Mesenchymal stem cell (in vitro differentiated cells and primary cell): ENCODE results near the gene TUBA4B.
A peak's percentile ranks its signal among the peaks of the same experiment; 100 is the strongest.
"Not testable (repeated sequence)": the region's sequence is repeated elsewhere in the genome, so short reads cannot be mapped to it uniquely, and the experiment has no call there.

Experiments
- DNase-seq: peaks from one replicate; pipeline ENCODE4 v3.0.0-alpha.2; 2013
- H2AFZ ChIP-seq: one replicate; pipeline ENCODE4 v1.6.1; 2013; ENCODE audit warnings: low read depth, mild to moderate bottlenecking, control low read depth, inconsistent platforms, low read length, moderate library complexity
- H2AK5ac ChIP-seq: 2 replicates; pipeline ENCODE4 v1.6.1; 2013; ENCODE audit warnings: low read length, moderate library complexity, mild to moderate bottlenecking, inconsistent platforms; ENCODE audit not compliant: severe bottlenecking
- H2BK120ac ChIP-seq: one replicate; pipeline ENCODE4 v1.6.1; 2013; ENCODE audit warnings: low read depth, mild to moderate bottlenecking, inconsistent platforms, low read length, moderate library complexity
- H2BK12ac ChIP-seq, 2 experiments: one replicate each; pipeline ENCODE4 v1.6.1; 2013; ENCODE audit warnings: inconsistent platforms in 2 of 2, low read length in 2 of 2, mild to moderate bottlenecking in 2 of 2, moderate library complexity in 2 of 2, control low read depth in 1 of 2
- H2BK15ac ChIP-seq: one replicate; pipeline ENCODE4 v1.6.1; 2013; ENCODE audit warnings: mild to moderate bottlenecking, low read depth, inconsistent platforms; ENCODE audit not compliant: poor library complexity, severe bottlenecking
- H2BK5ac ChIP-seq: 2 replicates; pipeline ENCODE4 v1.6.1; 2013; ENCODE audit warnings: low read depth, mild to moderate bottlenecking, low read length, control low read depth, inconsistent platforms; ENCODE audit not compliant: poor library complexity, severe bottlenecking
- H3K14ac ChIP-seq, 2 experiments: one replicate each; pipeline ENCODE4 v1.6.1; 2013; ENCODE audit warnings: inconsistent platforms in 2 of 2, low read length in 2 of 2, control low read depth in 1 of 2, mild to moderate bottlenecking in 1 of 2, moderate library complexity in 1 of 2
- H3K18ac ChIP-seq, 2 experiments: one replicate each; pipeline ENCODE4 v1.6.1; 2013; ENCODE audit warnings: inconsistent platforms in 2 of 2, low read length in 2 of 2, control low read depth in 1 of 2, low read depth in 1 of 2, mild to moderate bottlenecking in 1 of 2
- H3K23ac ChIP-seq, 2 experiments: one replicate each; pipeline ENCODE4 v1.6.1; 2013; ENCODE audit warnings: inconsistent platforms in 2 of 2, low read length in 2 of 2, mild to moderate bottlenecking in 2 of 2, moderate library complexity in 2 of 2, control low read depth in 1 of 2
- H3K27ac ChIP-seq: 2 replicates; pipeline ENCODE4 v1.5.1; 2013; ENCODE audit warnings: mild to moderate bottlenecking, moderate library complexity, low read length, control low read depth, inconsistent platforms; ENCODE audit not compliant: poor library complexity, severe bottlenecking
- H3K27me3 ChIP-seq, 2 experiments: 2 replicates each; pipeline versions ENCODE4 v1.6.1 to v1.7.0; 2013; ENCODE audit warnings: low read length in 2 of 2, mild to moderate bottlenecking in 2 of 2, moderate library complexity in 2 of 2, control low read depth in 1 of 2, inconsistent platforms in 1 of 2; ENCODE audit not compliant: control insufficient read depth in 1 of 2, insufficient read depth in 1 of 2
- H3K36me3 ChIP-seq, 2 experiments: 2 replicates each; pipeline versions ENCODE4 v1.6.1 to v1.7.0; 2013; ENCODE audit warnings: low read length in 2 of 2, control low read depth in 1 of 2, inconsistent platforms in 1 of 2, low read depth in 1 of 2, mild to moderate bottlenecking in 1 of 2; ENCODE audit not compliant: insufficient read depth in 2 of 2, control insufficient read depth in 1 of 2
- H3K4ac ChIP-seq, 2 experiments: one replicate each; pipeline ENCODE4 v1.6.1; 2013; ENCODE audit warnings: inconsistent platforms in 2 of 2, low read length in 2 of 2, mild to moderate bottlenecking in 2 of 2, moderate library complexity in 2 of 2, control low read depth in 1 of 2, low read depth in 1 of 2
- H3K4me1 ChIP-seq: 2 replicates; pipeline ENCODE4 v1.6.1; 2013; ENCODE audit warnings: low read depth, low read length, control low read depth; ENCODE audit not compliant: control insufficient read depth, insufficient read depth
- H3K4me2 ChIP-seq: 2 replicates; pipeline ENCODE4 v1.6.1; 2013; ENCODE audit warnings: low read length, mild to moderate bottlenecking, inconsistent platforms; ENCODE audit not compliant: poor library complexity, severe bottlenecking
- H3K4me3 ChIP-seq, 2 experiments: 2 replicates each; pipeline versions ENCODE4 v1.5.1 to v1.7.0; 2013; ENCODE audit warnings: low read length in 2 of 2, mild to moderate bottlenecking in 2 of 2, control low read depth in 1 of 2, low read depth in 1 of 2; ENCODE audit not compliant: insufficient read depth in 1 of 2
- H3K79me1 ChIP-seq: replicated peaks from 2 replicates; pipeline ENCODE4 v1.6.1; 2013; ENCODE audit warnings: mild to moderate bottlenecking, control low read depth, low read length, inconsistent platforms; ENCODE audit not compliant: poor library complexity, severe bottlenecking
- H3K9ac ChIP-seq: 2 replicates; pipeline ENCODE4 v1.7.0; 2013; ENCODE audit warnings: mild to moderate bottlenecking, low read length, moderate library complexity
- H3K9me3 ChIP-seq: 2 replicates; pipeline ENCODE4 v1.7.0; 2013; ENCODE audit warnings: mild to moderate bottlenecking, low read length; ENCODE audit not compliant: control insufficient read depth
- H4K8ac ChIP-seq: one replicate; pipeline ENCODE4 v1.6.1; 2013; ENCODE audit warnings: inconsistent platforms, mild to moderate bottlenecking, low read length, moderate library complexity
- H4K91ac ChIP-seq: one replicate; pipeline ENCODE4 v1.6.1; 2013; ENCODE audit warnings: mild to moderate bottlenecking, low read length, inconsistent platforms
- WGBS: methylation state at CpG from one replicate; pipeline ENCODE4 v1.1.7; 2013; ENCODE audit warnings: mixed read lengths; 5-methylcytosine and 5-hydroxymethylcytosine counted together

Gene TUBA4B

DNA sequence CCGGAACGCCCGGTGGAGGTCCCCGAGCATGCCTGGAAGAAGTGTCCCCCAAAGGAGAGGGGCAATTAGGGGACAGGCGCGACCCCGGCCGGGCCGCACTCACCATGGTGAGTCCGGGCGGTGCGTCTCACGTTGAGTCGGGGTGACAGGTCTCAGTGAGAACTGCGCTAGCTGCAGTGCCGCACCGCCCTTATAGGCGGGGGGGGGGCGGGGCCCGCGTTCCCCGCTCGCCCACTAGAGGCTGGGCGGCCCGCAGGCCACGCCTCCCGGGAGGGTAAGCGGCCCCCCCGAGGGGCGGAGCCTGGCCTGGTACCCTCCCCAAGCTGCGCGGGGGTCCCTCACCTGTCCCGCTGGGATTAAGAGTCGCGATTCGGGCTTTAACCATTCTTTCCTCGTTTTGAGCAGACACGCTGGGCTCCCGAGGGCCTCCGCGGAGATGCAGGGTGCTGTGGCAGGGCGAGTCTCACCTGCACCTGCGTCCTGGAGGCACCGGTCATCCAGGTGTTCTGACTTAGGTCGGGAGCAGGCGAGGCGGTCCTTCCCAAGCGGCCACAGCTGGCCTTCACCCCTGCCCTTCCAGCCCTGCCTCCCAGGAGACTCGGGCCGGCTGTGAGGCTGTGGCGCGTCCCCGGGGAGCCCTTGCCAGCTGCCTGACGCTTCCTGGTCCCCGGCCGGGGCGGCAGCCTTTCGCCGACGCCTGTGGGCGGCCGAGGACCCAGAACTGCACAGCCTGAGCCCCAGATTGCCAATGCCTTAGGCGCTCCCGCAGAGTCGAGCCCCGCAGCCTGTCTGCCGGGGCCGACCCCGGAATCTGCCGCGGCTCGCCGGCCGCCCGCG, 928 bp downstream of the TUBA4B start, which contains the start of gene TUBA4A:
Gene TUBA4A, minus strand, starts transcription at position 166 of the 837 bp plus-strand sequence. Its CDS starts 60 bp downstream, at position 106.
- Histone ChIP-seq H3K9ac (peak within 1 kb of the TSS; percentile 70), H2BK5ac (peak within 1 kb of the TSS; percentile 53), H2BK120ac (no peak within 1 kb of the TSS), H4K91ac (no peak within 1 kb of the TSS), H3K4me1 (peaks cover 49% of the 10 kb centered on the region), H2AK5ac (no peak within 1 kb of the TSS), H3K27ac (peak within 1 kb of the TSS; percentile 38), H2BK12ac (peak within 1 kb of the TSS in 1 of 2 experiments; percentile 64), H3K4me2 (peak within 1 kb of the TSS; percentile 100), H3K23ac (peak within 1 kb of the TSS in 1 of 2 experiments; percentile 74), H3K4me3 (peak within 1 kb of the TSS; percentile 64 to 85), H3K9me3 (no peaks in the 10 kb centered on the region), H3K79me1 (peaks cover 2% of the 10 kb centered on the region), H3K36me3 (peaks cover 9 to 14% of the 10 kb centered on the region in 2 experiments), H3K18ac (peak within 1 kb of the TSS; percentile 8 to 61), H4K8ac (peak within 1 kb of the TSS; percentile 14), H2BK15ac (no peak within 1 kb of the TSS), H3K14ac (peak within 1 kb of the TSS in 1 of 2 experiments; percentile 61), H3K27me3 (peaks cover 0 to 16% of the 10 kb centered on the region in 2 experiments), H2AFZ (peak within 1 kb of the TSS; percentile 57), H3K4ac (peak within 1 kb of the TSS in 1 of 2 experiments; percentile 17)
- WGBS = under 1% methylated on average over 76 of the region's 76 CpGs
- DNase-seq = peak; percentile 63

GRCh38 chr2:219254590-219255201, 1.7 kb downstream of the TUBA4B start:
- Histone ChIP-seq H2BK15ac (no peak overlapping the region), H3K4ac (no peak overlapping the region), H2AFZ (peak overlapping the region; percentile 57), H3K9me3 (no peaks in the 10 kb centered on the region), H3K4me1 (peaks cover 44% of the 10 kb centered on the region), H3K4me2 (peak overlapping the region; percentile 100), H3K36me3 (peaks cover 7 to 14% of the 10 kb centered on the region in 2 experiments), H3K27ac (no peak overlapping the region), H2BK12ac (no peak overlapping the region), H3K18ac (no peak overlapping the region), H3K9ac (peak overlapping the region; percentile 52), H4K91ac (no peak overlapping the region), H3K23ac (peak overlapping the region in 1 of 2 experiments; percentile 19), H2AK5ac (no peak overlapping the region), H3K14ac (no peak overlapping the region), H2BK120ac (no peak overlapping the region), H3K79me1 (peaks cover 2% of the 10 kb centered on the region), H3K4me3 (peak overlapping the region; percentile 57 to 85), H3K27me3 (peaks cover 5 to 20% of the 10 kb centered on the region in 2 experiments), H2BK5ac (no peak overlapping the region), H4K8ac (no peak overlapping the region)
- 31% methylated on average over 11 of the region's 12 CpGs for WGBS
- DNase-seq = peak; percentile 54

- not testable (repeated sequence) for H3K36me3 ChIP-seq, DNase-seq, H2BK5ac ChIP-seq, H3K9me3 ChIP-seq, H3K14ac ChIP-seq, H2BK12ac ChIP-seq, H4K91ac ChIP-seq, H2AFZ ChIP-seq, H2AK5ac ChIP-seq, H3K9ac ChIP-seq, H2BK15ac ChIP-seq, H3K4me3 ChIP-seq, H3K79me1 ChIP-seq, H4K8ac ChIP-seq, H3K18ac ChIP-seq, H3K4me1 ChIP-seq, H3K4me2 ChIP-seq, H2BK120ac ChIP-seq, H3K23ac ChIP-seq, H3K27ac ChIP-seq, H3K4ac ChIP-seq
- H3K27me3 ChIP-seq = peaks cover 18 to 28% of the 10 kb centered on the region in 2 experiments
- WGBS = 87% methylated on average over 6 of the region's 10 CpGs
Measured at GRCh38 chr2:219258942-219259341, 5.9 kb downstream of the TUBA4B start.
